SIG-M5 (cell line): ENCODE measurements around the gene ROR2.

Source experiments
- DNase-seq: peaks from one replicate; lab custom pipeline; 2025; lab: John Stamatoyannopoulos, UW

Gene ROR2

DNA sequence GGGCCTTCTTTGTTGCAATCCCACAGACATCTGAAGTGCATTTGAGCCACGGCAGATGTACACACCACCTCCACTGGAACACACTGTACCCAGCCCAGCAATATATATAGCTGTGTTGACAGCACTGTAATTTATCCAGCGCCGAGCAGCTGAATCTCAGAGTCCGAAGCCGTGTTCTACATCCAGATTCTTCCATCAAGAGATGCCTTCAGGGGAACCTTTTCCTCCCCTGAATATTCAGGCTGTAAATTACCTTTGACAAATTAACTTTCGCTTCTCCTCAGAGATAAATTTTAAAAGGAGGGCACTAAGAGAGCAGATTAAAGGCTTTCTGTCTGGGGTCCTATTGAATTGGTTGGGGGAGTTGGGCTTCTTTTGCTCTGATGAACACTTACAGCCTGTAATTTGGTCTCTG is 76.4 kb downstream of the ROR2 start:
- DNase-seq = no peak

DNA sequence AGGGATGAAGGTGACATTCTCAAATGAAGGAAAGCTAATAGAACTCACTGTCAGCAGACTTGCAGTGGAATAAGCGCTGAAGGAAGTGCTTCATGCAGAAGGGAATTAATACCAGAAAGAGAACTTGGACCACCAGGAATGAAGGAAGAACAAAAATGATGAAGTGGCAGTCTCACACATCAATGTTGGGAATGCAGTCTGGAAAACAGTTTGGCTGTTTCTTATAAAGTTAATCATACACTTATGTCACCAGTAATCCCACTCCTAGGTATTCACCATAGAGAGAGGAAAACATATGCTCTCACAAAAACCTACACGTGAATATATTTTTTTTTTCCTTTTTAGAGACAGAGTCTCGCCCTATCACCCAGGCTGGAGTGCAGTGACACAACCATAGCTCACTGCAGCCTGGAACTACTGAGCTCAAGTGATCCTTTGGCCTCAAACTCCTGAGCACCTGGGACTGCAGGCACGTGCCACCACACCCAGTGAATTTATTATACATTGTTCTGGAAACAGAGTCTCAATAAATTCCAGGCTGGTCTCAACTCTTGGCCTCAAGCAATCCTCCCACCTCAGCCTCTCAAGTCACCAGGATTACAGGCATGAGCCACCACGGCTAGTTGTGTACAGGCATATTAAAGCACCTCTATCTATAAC is 81.2 kb downstream of the ROR2 start:
- DNase-seq = no peak

DNA sequence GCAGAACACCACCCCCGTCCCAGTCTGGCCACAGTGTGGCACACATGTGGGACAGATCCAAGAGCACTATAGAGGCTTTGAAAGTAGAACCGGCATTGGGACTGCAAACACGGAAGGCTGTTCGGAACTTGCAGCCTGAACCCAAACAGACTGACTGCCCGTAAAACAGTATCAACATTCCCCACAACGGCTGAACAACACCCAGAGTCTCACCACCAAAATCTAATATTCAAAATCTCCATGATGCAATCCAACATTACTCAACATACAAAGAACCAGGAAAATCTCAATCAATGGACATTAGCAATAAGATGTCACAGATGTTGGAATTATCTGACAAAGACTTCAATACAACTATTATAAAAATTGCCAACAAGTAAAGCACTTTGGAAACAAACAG is 82.3 kb downstream of the ROR2 start:
- no peak for DNase-seq

DNA sequence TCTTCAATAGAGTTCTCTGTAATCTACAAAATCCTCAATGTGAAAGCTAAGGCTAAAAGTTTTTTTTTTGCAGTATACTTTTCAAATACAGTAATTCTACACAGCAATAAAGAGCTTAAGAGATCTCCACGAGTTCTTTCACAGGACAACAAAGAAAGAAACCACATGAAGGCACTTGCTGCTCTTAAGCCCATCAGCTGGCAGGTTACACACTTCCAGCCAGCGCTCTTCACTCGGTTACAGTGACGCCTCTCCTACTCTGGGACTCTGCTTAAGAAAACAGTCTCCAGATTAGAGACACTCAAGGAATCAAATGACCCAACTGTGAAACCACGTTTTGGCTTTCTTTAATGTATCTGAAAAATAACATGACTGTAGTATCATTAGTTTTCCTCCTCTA is 85.0 kb downstream of the ROR2 start:
- DNase-seq = no peak

DNA sequence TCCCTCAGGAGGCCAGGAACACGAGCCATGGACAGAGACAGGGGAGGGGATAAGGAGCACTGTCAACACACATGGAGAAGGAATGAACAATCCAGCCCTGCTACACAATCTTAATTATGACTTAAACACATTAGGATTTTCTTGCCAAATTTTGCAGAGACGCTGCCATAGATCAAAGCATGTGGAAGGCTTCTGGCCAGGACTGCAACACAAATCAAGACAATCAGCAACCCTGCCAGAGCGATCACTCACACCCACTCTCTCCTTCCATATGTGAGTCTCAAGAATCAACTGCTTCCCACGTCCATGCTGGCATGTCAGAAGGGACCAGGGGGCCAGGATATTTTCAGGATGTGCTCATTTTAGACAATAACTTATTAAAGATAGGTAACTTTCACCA is 85.6 kb downstream of the ROR2 start:
- no peak for DNase-seq

DNA sequence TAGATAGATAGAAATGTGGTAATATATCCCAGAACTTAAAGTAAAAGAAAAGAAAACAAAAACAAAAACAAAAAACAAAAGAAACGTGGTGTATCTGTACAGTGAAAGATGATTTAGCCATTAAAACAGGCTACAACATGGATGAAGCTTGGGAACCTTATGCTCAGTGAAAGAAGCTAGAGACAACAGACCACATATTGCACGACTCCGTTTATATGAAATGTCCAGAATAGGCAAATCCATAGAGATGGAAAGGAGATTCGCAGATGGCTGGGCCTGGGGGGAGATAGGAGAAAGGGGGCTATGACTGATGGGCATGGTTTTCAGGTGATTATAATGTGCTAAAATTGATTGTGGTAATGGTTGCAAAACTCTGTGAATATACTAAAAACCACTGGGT is 86.6 kb downstream of the ROR2 start:
- no peak for DNase-seq

DNA sequence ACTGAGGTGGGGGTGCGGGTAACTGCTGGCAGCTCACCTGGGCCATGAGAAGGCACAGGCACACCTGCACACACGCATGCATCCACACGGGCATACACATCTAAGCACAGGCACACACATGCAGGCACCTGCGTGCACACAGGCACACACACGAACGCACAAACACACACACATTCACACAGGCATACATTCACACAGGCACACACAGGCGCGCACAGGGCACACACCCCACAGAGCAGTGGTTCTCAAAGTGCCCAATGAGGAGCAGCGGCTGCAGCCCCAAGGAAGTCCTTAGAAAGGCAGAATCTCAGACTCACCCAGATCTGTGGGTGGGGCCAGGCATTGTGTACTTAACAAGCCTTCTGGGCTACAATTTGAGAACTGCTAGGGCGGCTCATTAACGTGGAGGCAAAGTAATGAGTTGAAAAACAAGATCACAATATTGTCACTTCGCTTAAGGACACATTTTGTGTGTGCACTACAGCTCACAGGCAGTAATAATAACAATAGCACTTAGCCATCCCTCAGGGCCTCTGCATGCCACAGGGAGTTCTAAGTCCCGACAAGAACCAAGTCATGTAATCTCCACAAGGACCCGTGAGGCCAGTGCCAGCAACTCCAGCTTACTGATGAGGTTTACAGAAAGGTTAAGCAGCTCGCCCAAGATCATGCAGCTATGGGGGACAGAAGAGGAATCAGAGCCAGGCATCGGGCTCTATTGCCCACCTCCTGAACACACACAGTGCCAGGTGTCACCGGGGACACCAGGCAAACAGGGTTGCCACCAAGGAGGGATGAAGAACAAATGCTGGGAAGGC is 91.6 kb downstream of the ROR2 start:
- DNase-seq = no peak

DNA sequence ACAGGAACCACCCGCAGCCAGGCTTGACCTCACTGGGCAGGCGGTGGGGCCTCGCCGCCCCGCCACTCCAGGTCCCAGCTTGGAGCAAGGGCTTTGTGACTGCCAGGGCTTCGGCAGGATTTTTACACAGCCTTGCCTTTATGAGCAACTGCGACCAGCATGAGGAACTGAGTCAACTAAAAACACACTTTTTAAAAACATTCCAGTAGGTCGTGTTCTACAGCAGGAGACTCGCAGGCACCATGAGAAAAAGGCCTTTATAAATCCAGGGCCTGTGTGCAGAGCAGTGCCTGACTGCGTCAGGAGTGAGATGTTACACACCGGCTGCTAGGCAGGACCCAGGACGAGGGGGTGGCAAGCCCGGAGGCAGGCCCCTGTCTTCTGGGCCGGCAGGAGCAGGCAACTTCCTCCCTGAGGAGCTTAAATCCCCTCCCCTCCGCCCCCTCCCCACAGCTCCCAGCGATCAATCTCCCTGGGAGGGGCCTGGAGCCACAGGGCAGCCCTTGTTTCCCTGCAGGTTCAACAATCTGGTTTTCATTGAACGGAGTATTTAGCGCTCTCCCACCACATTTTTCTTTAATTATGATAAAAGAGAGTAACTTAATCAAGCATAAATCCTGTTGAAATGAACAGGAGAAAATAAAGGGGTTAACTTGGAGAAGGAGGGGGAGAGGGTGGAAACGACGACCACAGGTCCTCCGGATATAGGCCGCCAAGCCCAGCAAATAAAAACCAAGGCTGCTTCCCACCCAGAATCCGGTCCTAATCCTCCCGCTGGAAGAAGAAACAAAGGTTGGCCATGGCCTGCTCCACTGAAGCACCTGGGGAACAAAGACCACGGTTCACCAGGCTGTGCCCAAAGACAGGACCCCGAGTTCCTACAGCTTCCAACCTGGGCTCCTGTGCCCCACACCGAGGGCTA is 92.5 kb downstream of the ROR2 start:
- DNase-seq = no peak

DNA sequence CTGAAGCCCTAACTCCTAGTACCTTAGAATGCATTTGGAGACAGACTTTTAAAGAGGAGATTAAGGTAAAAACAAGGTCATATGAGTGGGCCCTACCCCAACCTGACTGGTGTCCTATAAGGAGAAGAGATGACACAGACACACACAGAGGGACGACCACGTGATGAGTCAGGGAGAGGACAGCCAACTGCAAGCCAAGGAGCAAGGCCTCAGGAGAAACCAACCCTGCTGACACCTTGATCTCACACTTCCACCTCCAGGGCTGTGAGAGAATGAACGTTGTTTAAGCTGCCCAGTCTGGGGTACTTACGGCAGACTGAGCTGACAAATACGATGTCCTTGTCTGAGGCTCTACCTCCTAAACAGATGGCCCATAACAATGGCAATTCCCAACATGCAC is 93.6 kb downstream of the ROR2 start:
- DNase-seq = no peak

DNA sequence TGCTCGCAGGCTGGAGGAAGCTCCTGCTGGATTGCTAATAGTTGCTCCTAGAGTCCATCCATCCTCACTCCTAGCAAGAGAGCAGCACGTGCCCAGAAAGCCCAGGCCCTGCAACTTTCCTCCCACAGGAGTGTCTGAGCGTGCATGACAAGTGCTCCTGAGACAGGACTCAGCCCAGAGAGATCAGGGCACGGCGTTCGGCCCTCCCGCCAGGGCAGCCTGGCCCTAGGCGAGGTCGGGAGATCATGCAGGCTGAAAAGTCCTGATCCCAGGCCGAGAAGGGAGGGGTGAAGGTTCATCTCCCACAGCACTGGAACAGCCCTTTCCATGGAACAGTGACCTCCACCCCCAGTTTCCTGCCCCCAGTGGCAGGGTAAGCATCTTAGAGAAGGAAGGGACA is 94.8 kb downstream of the ROR2 start:
- DNase-seq = no peak

DNA sequence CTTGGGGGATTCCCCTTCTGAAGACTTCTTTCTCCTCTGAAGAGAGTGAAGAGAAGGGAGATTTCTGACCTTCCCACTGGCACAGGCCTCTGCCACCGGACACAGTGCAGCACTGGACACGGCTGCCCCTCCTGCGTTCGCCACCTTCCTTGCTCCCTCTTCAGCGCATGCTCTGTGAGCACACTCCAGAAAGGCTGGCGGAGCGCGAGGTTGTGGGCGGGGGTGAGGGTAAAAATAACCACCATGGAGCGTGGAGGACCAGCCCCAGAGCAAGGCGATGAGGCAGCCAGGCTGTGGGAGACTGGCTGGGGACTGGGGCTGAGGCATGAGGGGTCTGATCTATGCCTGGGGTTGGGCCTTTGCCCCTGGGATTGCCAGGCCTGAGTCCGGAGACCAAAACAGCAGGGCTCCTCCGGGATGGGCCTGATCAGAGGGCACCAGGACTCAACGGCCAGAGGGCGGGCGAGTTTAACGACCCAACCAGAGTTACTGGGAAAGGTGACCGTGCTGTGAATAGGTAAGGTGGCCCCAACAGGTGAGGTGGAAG is 97.2 kb downstream of the ROR2 start:
- DNase-seq = no peak

DNA sequence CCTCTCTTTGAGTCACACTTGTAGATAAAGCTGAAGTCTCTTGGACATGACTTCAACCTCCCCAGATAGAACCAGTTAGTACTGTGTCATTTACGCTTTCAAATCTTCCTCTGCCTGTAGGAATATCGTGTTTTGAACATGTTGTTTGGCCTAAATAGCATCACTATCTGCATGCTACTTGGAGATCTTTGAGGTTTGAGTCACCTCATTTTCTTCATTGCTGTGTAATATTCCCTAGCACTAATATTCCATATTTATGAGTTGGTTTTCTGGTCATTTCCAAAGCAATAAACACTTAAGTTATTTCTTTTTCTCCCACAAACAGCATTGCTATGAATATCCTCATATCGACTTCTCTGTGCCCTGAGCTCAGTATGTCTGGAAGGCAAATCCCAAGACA is 100.3 kb downstream of the ROR2 start:
- DNase-seq = no peak

DNA sequence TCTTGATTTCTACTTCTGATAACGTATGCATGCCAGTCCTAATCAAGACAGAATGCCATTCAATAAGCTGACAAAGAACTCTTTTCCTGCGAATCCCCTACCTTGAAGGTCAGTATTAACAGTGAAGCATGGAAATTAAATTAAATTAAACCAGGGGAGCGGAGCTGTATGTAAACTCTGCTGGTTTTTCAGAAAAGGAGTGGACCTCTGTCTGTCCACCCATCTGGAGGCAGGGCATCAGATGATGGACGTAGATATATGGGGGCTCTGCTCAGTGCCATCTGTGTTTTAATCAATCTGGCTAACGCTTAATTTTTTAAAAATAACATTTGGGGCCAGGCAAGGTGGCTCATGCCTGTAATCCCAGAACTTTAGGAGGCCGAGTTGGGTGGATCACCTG is 101.9 kb downstream of the ROR2 start:
- DNase-seq = no peak

DNA sequence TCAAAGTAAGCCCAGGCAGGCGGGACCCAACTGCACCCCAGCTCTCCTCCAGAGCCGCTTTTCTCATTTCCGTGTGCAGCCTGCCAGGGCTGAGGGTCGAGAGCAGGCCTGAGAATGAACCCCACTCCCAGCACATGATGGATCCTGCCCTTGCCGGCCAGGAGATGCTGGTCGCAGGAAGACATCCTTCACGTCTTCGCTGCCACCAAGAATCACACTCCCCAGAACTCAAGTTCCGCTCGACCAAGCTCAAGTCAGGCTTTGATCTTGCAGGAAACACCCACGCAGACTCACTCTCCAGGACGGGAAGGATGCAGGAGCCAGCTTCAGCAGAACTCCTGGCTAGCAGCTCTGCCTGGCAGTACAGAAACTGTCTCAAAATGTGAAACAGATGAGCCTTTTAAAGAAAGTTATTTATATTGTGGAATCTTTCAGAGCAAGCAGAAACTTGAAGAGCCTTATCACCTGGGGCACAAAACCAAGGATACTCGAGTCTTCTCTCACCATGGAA is 102.4 kb downstream of the ROR2 start:
- DNase-seq = no peak

DNA sequence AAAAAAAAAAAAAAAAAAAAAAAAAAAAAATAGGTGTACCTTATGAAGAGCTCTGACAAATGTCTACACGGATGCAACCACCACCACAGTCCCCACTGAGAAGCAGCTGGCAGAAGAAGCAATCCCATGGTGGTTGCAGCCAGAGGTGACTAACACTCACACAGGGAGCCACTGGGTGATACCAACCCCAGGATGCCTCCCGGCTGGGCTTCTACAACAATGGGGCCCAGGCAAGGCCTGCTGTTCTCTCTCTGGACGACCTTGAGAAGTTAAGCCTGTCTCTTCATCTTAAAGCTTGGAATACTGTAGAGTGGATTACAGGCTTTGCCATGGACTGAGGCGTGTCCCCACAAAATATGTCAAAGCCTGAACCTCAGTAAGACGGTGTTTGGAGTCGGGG is 104.1 kb downstream of the ROR2 start:
- DNase-seq = no peak

DNA sequence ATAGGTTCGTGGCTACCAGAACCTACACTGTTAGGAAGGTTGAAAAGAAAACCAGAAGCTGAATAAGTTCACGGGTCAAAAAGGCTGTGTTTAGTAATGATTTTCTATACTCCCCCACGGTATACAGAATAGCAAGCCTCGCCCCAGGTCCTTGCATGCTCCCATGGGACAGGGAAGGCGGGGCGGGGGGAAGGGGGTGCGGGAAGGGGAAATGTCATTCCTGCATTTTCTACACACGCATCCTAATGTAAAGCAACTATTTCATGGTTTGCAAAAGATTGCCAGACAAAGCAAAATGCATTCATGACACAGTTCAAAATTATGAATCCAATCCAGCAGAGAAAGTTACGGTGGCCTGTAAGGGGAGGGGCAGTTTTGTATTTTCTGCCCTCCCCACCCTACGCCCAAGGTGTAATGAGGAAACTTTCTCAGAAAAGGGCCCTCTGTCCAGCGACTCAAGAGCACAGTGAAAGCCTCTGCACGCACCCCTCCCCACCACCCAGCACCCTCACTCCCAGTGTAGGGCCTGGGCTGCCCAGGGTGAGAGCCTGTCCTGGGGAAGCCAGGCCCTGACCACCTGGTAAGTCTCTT is 105.2 kb downstream of the ROR2 start:
- no peak for DNase-seq

DNA sequence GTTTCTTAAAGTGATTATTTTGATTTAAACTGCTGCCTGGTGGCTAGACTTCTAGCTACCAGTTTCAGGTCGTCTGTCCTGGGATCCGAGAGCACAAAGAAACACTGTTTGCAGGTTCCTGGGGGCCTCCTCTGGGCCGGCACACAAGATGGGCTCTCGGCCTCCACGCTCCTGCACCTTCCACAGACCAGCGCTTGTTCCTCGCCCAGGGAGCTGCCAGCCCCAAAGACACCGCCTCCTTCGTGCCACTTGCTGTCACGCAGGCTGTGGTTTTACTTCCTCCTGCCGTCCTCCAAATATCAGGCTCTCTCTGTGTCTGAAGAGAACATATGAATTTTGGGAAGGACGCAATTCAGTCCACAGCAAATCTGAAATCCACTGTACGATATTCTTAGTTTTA is 105.8 kb downstream of the ROR2 start:
- no peak for DNase-seq

DNA sequence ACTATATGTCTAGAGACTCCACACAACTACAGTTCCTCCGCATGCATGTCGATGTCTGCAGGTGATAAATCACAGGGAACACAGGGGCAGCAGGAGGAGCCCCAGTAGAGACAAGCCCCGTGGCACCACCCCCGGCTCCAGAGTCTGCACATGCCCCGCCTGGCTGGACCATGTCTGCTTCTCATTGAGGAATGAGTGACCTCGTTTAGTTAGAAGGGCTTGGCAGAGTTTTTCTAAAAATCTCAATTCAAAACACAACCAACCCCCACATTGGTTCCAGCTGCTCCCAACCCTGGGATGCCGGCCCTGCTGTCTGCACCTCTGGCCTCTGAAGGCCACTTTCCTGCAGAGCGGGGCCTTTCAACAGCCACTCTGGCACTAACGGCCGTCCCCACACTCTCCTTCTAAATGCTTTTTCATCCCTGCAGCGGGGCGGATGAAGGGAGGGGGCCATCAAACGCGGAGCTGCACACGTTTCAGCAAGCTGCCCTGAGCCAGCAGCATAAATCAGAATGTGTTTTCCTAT is 106.3 kb downstream of the ROR2 start:
- DNase-seq = no peak

DNA sequence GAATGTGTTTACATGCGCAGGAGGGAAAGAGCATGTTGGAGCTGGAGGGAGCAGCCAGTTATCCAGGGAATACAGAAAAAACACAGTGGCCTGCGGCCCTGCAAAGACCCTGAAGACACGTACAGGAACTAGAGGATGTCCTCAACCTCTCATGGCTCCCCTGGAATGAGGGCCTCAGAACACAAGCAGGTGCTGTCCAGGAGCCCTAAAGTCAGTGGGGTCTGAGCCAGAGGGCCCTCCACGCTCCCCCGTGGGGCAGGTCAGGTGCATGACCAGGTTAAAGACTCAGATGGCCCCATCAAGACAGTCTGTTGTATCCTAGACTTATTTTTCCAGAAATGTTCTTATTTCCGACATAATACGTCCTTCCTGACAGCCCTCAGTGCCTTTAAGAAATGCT is 106.9 kb downstream of the ROR2 start:
- DNase-seq = no peak

DNA sequence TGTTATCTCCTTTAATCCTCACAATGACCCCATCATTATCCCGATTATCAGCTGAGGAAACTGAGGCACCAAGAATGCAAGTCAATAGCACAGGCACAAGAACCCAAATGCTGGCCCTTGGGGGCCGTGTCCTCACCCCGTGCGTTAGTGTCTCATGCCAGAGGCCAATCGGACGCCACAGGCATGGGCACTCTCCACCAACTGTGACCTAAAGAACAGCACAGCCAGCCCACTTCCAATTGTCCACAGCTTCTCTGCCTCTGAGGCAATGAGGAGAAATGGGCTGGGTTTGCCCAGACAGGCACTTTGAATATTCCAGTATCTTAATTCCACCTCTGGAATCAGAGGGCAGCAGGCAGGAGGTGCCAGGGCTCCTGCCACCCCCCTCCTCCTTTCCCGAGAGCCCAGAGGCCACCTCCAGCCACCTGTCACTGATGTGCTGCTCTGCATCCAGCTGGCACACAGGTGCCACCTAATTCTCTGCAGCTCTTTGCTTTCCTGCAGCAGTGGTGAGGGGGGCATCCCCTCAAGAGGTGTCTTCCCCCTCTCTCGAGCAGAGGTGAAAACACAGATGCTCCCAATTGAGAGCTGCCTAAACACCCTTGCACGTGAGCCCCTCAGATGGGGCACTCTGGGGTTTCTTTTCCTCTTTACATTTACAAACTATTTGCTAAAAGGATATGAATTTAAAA is 107.5 kb downstream of the ROR2 start:
- no peak for DNase-seq

DNA sequence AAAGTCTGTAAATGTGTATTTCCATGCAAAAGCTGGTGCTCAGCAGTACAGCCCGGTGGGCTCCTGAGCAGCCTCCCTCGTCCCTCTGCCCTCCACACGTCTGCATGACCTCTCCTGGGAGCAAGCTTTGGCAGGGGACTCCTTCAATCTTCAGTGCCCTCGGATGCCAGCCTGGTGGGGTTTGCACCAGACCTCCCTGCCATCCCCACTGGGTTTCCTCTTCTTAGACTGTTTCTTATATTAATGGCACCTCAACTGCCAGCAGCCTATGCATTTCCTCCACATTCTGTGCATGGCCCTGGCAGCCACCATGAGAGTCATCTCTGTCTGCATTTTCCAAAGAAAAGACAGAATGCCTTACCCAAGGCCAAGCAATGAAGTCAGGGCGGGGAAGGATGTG is 108.4 kb downstream of the ROR2 start:
- no peak for DNase-seq
